AG09319 (cell line): Measurements from ENCODE around the gene PLCL1.

Source experiments
- DNase-seq: peaks from one replicate; pipeline ENCODE4 v3.0.0-alpha.2; 2010; ENCODE audit warnings: low read depth; ENCODE audit errors: extremely low read depth
- TF ChIP-seq, protein P1 (sequence below): IDR thresholded peaks from 2 replicates; pipeline ENCODE4 v1.5.1; 2011; ENCODE audit warnings: low read depth, mild to moderate bottlenecking, inconsistent platforms, low read length, moderate library complexity

Gene PLCL1

DNA sequence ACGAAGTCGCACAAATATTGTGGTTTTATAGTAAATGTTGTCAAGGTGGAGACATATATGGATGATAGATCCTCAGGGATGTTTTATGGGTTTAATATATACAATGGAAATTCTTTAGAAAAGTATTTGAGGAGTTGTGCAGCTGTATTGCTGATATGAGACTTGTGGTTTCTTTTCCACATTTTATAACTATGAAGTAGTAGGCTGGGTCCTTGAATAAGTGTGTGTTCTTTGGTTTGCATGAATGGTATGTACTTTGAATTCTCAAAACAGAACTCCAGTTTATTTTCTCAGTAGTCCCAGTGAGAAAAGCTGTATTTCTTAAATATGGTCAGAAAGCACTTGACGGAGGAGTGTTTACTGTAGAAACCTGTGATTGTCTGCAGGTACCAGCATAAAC is 42.4 kb downstream of the PLCL1 start:
- no peak for DNase-seq
- TF ChIP-seq, protein P1, sequence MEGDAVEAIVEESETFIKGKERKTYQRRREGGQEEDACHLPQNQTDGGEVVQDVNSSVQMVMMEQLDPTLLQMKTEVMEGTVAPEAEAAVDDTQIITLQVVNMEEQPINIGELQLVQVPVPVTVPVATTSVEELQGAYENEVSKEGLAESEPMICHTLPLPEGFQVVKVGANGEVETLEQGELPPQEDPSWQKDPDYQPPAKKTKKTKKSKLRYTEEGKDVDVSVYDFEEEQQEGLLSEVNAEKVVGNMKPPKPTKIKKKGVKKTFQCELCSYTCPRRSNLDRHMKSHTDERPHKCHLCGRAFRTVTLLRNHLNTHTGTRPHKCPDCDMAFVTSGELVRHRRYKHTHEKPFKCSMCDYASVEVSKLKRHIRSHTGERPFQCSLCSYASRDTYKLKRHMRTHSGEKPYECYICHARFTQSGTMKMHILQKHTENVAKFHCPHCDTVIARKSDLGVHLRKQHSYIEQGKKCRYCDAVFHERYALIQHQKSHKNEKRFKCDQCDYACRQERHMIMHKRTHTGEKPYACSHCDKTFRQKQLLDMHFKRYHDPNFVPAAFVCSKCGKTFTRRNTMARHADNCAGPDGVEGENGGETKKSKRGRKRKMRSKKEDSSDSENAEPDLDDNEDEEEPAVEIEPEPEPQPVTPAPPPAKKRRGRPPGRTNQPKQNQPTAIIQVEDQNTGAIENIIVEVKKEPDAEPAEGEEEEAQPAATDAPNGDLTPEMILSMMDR, result no peak

DNA sequence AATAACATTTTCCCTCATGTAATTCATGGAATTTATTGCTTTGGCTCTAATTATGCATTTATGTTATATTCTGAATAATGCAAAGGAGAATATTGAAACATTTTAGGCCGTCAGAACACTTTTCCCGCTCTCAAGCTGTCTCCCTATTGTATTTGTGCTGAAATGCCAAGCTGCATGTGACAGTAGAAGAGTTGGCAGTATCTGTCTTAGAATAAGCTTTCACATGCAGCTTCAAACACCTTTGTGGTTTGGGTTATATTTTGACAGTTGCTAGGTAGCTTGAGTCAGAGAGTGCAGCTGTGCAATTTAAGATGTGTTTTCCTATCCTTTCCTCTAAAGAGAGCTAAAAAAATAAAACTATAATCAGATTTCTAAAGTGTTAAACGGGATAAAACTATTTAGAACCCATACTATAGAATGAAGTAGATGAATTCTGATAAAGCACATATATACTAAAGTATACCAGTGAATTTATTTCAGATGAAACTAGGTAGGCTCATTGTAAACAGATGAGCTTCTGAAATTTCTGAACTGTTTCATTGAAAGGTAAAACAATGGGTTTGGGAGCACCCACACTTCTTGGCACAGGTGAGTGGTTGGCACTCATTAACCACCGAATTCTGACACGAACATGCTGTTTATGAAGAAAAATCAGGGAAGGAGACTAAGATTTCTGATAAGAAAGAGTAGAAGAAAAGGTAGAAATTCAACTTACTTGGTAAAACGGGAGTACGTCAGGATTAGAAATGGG is 43.4 kb downstream of the PLCL1 start:
- TF ChIP-seq, protein P1, result no peak
- no peak for DNase-seq

GRCh38 chr2:197848602-197849001 is 44.2 kb downstream of the PLCL1 start:
- TF ChIP-seq, protein P1, result no peak
- no peak for DNase-seq

GRCh38 chr2:197850882-197851450 is 46.6 kb downstream of the PLCL1 start:
- TF ChIP-seq, protein P1, result no peak
- no peak for DNase-seq

- TF ChIP-seq, protein P1, result peak; percentile 4
- DNase-seq, result no peak
These were observed 47.1 kb downstream of the PLCL1 start for GRCh38 chr2:197851451-197851850.

- TF ChIP-seq, protein P1, result no peak
- no peak for DNase-seq
These were observed 47.7 kb downstream of the PLCL1 start for GRCh38 chr2:197852108-197852507.

DNA sequence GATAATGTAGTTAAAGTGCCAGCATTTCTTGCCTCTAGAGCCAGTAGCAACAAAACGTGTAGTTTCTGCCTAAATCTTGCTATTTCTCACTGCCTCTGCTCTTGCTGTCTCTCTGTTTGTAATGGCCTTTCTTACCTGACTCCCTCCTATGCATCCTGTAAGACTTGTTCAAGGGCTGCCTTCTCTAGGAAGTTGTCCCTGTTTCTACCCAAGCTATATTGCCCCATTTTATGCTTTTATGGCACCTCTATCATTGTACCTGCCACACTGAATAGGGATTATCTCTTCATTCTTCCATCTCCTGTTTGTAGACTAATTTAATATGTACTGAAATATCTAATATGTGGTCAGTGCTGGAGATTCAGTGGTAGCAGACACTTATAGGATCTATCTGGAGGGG is 49.2 kb downstream of the PLCL1 start:
- TF ChIP-seq, protein P1, result no peak
- DNase-seq, result no peak
